Thyroid gland (tissue), 4 donors: Measurements from ENCODE around the gene SLC7A14.

Experiments
- POLR2A ChIP-seq, 2 donors: fragments of 450-650 bp; IDR thresholded peaks; one replicate each; pipeline ENCODE4 v1.6.1; 2017; ENCODE audit warnings: antibody characterized with exemption in 2 of 2, mild to moderate bottlenecking in 2 of 2, moderate library complexity in 1 of 2
- TF ChIP-seq, protein P1 (sequence below), 6 experiments: fragments of 200-600 bp in 3 of 6; fragments of 450-650 bp in 3 of 6; sonication (generic) in 3 of 6; IDR thresholded peaks; one replicate each; pipeline ENCODE4 v1.5.1; 2016 to 2019; ENCODE audit warnings: antibody characterized with exemption in 6 of 6, mild to moderate bottlenecking in 2 of 6, inconsistent platforms in 1 of 6, moderate library complexity in 1 of 6

DNA sequence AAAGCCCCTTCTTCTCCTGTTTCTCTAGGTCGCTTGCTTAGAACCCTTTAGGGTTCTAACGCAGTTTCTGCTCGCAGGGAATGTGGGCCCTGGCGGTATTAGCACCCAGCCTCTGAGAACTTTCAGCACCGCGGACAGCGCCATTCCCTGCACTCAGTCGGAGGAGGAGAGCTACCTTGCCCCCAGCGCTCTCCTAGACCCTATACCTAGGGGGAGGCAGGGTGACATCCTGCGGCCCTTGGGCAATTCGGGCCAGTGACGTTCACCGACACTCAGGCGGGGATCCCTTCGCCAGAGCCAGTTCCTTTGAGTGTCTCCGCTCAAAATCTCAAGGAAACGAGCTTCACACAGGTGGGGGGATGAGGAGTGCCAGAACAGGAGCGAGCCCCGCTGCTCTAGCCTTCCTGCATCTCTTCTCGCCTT lies 1.3 kb downstream of the SLC7A14 start:
- no peak for TF ChIP-seq POLR2A (IDR thresholded peaks at IDR 0.05)
- TF ChIP-seq, protein P1, sequence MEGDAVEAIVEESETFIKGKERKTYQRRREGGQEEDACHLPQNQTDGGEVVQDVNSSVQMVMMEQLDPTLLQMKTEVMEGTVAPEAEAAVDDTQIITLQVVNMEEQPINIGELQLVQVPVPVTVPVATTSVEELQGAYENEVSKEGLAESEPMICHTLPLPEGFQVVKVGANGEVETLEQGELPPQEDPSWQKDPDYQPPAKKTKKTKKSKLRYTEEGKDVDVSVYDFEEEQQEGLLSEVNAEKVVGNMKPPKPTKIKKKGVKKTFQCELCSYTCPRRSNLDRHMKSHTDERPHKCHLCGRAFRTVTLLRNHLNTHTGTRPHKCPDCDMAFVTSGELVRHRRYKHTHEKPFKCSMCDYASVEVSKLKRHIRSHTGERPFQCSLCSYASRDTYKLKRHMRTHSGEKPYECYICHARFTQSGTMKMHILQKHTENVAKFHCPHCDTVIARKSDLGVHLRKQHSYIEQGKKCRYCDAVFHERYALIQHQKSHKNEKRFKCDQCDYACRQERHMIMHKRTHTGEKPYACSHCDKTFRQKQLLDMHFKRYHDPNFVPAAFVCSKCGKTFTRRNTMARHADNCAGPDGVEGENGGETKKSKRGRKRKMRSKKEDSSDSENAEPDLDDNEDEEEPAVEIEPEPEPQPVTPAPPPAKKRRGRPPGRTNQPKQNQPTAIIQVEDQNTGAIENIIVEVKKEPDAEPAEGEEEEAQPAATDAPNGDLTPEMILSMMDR (IDR thresholded peaks at IDR 0.05) = no peak
